ENCODE data around the gene TMIE.
"Not testable (repeated sequence)": the region's sequence is repeated elsewhere in the genome, so short reads cannot be mapped to it uniquely, and the experiment has no call there.

TMIE gene

DNA sequence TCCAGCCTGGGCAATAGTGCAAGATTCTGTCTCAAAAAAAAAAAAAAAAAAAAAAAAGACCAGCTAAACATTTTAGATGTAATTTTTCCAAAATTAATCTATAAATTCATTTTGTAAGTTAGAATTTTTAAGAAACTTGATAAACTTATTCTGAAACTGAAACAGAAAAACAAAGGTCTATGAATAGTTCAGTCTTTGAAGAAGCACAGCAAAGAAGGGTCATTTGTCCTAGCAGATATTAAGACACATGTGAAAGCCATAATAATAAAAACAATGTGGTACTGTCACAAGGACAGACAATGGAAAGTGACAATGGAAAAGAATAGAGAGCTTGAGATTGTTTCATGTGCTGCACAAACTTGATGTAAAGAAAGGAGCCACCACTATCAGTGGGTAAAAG is 45.5 kb downstream of the TMIE start:
- DNase-seq (ENCODE audit: low read depth), result no peak
- no peak overlapping the region for H3K4me3 ChIP-seq (ENCODE audit: low read depth, low read length)

DNA sequence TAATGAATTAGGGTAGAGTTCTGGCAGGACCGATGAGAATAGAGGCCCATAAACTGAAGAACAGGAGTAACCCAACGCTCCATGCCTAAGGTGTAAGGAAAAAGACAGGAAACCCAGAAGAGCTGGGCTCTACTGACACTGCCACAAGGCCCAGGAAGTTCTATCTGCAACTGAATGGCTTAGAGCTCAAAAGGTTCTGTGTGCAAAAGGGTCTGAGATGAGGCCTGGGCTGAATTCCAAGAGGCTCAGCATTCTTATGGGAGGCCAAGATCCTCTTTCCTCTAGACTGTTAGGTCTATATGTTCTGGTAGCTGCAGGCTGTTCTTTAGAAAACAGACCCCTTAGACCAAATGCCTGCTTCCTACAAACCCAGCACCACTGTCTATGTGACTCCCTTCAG is 47.0 kb downstream of the TMIE start:
- no peak for DNase-seq (ENCODE audit: low read depth)
- no peak overlapping the region for H3K4me3 ChIP-seq (ENCODE audit: low read depth, low read length)

DNA sequence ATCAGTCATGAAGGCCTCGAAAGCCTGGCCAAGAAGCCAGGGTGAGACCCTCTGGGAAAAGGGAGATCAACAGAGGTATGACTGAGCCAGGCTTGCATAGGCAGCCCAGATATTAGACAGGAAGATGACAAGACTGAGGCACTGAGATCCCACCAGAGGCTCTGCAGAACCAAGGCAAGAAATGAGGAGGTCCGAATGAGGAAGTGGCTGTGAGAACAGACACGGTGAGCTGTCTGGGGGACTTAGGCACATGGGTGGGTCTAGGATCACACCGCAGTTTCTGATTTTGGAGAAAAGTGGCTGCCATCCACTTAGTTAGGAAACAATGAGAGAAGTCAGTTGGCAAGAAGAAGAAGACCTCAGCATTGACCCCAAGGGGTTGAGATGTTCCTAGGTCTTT is 47.9 kb downstream of the TMIE start:
- no peak for DNase-seq (ENCODE audit: low read depth)
- no peak overlapping the region for H3K4me3 ChIP-seq (ENCODE audit: low read depth, low read length)

DNA sequence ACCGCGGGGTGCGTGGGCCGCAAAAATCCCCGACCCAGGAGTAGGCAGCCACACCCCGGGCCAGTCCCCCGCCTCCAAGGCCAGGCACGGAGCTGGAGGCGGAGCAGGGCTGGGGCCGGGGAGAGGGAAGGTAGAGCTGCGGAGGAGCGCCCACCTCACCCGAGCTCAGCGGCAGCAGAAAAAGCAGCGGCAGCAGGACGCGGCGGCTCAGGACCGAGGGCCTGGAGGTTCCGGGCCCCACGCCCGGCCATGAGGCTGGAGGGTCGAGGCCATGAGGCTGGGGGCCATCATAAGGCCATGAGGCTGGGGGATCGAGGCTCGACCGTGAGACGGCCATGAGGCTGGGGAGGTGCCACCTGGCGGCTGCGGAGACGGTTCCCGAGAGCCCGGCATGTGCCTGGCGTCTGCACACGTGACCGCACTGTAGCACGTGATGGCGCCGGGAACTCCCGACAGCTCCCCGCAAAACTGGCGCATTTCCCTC is 49.4 kb downstream of the TMIE start:
- H3K4me3 ChIP-seq (ENCODE audit: low read depth, low read length), result no peak overlapping the region
- no peak for DNase-seq (ENCODE audit: low read depth)

DNA sequence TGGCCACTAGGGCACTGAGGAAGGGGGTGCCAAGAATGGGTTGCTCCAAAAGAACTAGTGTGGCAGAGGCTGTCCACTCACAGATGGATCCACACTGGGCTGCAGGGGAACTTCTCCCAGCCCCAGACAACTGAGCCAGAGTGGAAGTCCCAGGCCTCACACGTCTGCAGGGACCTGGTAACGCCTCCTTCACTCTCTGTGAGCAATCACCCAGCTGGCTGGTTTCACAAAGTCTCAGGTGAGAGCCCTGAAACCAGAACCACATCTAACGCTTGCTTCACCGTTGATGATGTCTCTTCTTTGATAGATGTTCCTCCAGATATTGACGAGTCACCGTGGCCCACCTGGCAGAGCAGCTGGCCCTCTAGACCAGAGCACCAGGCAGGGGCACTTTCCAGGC is 51.9 kb downstream of the TMIE start:
- H3K4me3 ChIP-seq (ENCODE audit: low read depth, low read length); DNase-seq (ENCODE audit: low read depth): not testable (repeated sequence)

DNA sequence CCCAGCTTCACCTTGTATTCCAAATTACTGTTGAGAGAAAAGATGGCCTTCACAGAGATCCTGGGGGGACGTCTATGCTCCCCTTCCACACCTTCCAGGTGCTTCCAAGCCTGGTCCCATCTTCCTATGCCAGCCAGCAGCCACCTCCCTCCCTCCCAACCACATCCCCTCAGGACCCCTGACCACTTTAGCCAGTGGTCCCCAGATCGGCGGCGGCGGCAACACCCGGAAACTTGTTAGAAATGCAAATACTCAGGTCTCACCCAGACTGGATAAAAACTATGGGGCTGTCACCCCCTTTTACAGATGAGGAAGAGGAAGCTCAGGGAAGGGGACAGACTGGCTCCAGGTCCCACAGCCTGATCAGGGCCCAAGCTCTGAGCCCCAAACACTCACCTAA is 54.5 kb downstream of the TMIE start:
- H3K4me3 ChIP-seq (ENCODE audit: low read depth, low read length), result no peak overlapping the region
- DNase-seq (ENCODE audit: low read depth), result no peak

DNA sequence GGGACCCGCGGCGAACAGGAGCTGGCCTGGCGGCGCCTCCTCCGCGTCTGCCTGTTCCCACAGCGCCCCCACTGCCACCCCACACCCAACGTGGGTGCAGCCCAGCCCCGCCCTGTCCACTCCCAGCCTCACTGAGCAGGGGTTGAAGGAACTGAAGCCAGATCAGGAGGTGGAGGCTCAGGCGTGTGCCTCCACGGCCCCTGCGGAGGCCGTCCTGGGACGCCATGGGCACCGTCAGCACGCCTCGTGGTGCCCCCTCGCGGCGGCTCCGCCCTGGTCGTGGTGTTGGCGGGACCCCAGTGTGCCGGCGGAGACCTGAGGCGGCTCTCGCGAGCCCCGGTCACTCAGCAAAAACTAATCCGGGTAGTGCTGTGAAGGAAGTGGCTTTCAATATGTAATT is 55.5 kb downstream of the TMIE start:
- no peak overlapping the region for H3K4me3 ChIP-seq (ENCODE audit: low read depth, low read length)
- no peak for DNase-seq (ENCODE audit: low read depth)

DNA sequence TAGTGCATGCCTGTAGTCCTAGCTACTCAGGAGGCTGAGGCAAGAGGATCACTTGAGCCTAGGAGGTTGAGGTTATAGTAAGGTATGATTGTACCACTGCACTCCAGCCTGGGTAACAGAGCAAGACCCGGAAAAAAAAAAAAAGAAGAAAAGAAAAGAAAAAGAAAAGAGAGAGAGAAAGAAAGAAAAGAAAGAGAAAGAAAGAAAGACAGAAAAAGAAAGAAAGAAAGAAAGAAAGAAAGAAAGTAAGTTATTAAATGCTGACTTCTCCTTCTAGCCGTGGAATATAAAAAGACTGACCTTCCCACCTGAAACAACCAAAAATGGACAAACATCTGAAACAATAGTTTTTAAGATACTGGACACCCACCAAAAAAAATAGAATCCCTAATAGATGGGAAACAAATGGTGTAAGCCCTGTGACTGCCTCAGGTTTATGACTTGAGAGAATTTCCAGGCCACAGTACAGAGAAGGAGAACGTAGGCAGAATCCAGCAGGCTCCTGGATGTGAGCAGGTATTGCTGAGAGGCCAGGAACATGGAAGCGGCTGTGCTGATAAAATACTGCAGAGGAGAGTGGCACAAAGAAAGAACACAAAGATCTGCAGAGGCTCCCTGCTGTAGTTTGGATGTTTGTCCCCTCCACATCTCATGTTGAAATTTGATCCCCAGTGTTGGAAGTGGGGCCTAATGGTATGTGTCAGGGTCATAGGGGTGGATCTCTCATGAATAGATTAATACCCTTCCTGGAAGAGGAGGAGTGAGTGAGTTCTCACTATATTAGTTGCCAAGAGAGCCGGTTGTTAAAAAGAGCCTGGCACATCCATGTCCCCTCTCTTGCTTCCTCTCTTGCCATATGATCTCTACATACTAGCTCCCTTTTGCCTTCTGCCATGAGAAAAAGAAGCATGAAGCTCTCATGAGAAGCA is 58.3 kb downstream of the TMIE start:
- no peak for DNase-seq (ENCODE audit: low read depth)
- no peak overlapping the region for H3K4me3 ChIP-seq (ENCODE audit: low read depth, low read length)
